HG02981 (cell line): Measurements from ENCODE around the gene DEFB110.

Experiments
- ATAC-seq: cut with Tn5 transposase; IDR thresholded peaks from one replicate; pipeline ENCODE4 v1.9.1; 2021; ENCODE audit warnings: mild to moderate bottlenecking, moderate library complexity; ENCODE audit not compliant: unreplicated experiment

Gene DEFB110

DNA sequence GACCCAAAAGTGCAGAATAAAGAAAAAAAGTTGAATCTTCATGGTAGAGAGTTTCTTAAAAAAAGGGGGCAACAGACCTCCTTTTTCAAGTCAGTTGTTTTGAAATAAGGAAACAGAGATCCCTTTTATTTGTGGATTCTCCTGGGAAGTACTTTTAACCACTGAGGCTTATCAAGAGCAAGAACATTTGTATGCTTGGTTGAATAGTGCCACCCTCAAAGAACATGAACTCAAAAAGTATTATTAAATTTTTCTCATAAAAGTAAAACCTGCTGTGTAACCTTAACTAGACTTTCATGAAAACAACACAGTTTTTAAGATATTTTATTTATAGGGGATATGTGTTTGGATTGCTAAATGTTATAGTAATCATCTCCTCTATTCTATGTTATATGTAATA, at the start of gene DEFB110:
TSS of gene DEFB110 (minus strand) at position 101 of the 400 bp plus-strand sequence. CDS start at position 42, 59 bp downstream.
- no peak for ATAC-seq

DNA sequence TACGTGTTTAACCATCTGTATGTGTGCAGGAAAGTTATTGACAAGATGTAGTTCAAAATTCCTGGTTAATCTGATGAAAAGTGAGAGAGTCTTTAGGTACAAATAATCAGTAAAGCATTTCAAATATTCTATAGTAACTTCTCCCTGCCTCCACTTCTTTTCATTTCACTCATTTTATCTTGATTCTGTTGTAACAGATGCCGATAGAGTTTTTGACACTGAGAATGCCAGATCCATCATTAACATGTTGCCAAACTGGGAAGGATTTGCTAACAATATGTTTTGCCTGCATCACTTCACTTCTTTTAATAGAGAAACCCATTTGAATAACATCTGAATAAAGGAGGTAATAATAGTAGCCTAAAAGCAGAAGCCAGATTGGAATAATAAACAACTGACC, 48.3 kb upstream of the DEFB110 start:
- no peak for ATAC-seq

DNA sequence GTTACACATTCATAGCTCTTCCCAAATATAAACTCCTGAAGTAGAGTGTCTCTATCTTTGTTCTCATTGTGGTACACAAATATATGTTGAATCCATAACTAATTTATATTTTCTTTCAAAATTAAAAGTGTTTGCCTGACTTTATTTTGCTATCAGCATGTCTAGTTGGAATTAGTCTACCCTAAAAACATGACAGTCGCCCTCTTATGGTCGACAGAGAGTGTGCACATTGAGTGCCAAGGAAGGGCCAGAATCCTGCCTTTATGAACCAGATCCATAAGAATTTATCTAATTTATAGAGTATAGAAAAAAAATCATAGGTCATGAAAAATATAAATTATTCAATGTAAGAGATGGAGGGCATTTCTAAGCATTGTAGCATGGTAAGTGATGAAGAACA, 40.3 kb upstream of the DEFB110 start:
- ATAC-seq: no peak

DNA sequence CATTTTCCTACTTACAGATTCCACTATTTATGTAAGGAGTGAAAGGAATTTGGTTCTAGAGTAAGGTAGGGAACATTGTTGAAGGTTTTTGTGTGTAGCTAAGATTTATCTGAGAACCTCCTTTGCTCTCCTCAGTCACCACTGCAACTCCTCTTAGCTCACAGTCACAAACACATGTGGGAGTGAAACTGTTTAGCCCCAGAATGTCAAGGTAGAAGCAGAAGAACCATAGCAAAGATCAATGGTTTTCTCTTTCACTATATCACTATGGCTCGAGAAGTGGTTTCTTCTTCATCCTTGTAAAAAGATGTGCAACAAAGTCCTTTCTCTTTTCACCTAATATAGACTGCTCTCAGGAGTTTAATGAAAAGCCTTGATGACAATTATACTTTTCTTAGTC, 34.4 kb upstream of the DEFB110 start:
- no peak for ATAC-seq

DNA sequence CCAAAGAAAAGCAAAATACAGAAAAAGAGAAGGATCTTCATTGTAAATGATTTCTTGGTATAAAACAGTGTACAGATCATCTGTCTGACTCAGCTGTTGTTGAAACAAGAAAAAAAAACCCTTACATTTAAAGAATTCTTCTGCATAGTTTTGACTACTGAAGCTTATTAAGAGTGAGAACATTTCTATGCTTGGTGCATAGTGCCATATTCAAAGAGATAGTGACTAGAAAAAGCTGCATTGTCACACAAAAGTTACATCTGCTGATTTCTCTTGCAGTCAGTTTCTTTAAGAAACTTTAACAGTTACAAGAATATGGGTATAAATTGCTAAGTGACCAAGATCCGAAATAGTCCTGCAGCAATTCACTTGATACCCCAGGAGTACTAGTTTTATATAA, 28.0 kb upstream of the DEFB110 start, which contains the start of gene DEFB112:
TSS of gene DEFB112 (minus strand) at position 101 of the 400 bp plus-strand sequence. CDS start at position 41, 60 bp downstream.
- no peak for ATAC-seq

DNA sequence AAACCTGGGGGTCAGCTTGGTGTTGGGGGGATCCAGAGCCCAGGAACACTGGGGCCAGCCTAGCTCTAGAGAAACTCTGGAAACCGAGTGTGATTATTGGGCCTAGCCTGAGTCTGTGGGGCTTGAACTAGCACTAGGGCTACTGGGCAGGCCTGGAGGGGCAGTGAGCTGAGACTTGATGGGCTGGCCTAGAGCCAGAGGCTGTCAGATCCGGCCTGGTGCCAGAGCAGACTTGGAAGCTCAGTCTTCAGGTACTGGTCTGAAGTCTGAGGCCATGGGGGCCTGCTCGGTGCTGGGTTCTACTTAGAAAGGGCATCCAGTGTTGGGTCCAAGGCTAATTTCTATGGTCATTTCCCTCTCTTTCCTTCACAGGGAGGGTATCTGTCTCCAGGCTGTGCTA, 25.2 kb upstream of the DEFB110 start:
- ATAC-seq: no peak

DNA sequence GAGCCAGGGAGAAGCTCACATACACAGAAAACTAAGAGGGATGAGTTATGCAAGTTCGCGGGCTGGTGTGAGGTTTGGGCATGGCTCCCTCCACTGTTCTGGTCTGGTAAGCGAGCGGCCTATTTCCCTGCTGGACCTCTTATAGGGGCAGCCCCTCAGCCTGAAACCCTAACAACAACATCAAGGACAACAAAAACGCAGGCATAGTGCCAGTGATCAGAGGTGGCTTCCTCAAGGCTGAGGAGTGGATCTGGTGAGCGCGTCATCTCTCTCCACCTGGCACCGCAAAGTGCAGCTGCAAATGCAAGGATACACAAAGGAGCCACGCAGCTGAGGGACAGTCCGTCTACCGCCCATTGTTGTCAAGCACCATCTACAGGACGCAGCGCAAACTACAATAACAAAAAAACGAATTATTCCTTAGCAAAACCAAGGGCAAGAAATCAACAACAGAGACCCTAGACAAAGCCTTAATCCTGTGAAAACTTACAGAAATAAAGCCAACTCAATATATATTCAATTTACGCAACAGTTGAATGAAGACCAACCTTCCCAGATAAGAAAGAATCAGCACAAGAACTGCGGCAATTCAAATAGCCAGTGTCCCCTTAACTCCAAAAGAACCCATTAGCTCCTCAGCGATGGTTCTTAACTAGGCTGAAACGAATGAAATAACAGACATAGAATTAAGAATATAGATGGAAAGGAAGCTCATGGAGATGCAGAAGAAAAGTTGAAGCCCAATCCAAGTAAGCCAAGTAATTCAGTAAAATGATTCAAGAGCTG, 9.2 kb upstream of the DEFB110 start:
- ATAC-seq: no peak

DNA sequence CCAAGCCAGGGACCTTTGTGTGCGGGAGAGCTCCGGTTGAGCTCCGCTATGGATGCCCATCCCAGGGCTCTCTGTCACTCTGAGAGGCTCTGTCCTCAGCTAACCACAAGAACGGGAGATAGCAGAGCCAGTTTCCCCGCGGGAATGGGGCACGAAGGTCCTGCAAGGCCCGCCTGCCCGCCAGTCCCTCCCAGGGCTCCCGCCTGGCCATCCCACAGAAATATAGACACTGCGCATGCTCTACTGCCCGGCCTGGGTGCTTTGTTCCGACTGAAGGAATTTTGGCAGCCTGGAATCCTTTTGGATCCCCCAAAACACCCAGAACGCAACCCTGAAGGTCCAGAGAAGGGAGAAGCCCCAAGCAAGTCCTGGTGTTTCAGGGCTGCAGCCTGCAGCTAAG, 8.6 kb upstream of the DEFB110 start:
- ATAC-seq: no peak

DNA sequence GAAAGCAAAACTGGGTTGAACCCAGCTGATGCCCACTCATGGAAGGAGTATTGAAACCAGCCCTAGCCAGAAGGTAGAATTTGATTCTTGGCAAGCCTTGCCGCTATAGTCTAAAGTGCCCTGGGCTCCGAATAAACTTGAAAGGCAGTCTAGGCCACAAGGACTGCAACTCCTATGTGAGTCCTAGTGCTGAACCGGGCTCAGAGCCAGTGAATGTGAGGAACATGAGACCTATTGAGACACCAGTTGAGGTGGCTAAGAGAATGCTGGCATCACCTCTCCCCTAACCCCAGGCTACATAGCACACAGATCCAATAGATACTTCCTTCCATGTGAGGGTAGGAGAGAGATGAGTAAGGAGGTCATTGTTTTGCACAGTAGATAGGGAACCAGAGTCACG, 3.5 kb upstream of the DEFB110 start:
- ATAC-seq: no peak

DNA sequence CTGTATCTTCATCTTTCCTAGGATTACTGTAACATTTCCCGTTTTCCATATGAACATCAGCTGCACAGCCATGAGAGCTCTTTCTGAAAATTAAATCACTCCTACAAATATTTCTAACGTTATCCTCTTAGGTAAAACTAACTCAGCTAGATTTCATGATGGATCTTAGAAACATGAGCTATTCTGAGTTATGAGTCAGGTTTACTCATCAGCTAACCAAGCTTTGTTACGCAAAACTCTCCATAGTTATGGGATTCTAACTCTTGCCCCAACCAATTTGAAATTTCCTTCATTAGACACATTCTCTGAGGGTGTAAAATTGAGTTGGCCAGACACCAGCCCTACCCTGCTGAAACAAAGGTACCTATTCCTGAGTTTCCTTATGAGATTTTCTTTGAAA, 14.0 kb downstream of the DEFB110 start:
- no peak for ATAC-seq

DNA sequence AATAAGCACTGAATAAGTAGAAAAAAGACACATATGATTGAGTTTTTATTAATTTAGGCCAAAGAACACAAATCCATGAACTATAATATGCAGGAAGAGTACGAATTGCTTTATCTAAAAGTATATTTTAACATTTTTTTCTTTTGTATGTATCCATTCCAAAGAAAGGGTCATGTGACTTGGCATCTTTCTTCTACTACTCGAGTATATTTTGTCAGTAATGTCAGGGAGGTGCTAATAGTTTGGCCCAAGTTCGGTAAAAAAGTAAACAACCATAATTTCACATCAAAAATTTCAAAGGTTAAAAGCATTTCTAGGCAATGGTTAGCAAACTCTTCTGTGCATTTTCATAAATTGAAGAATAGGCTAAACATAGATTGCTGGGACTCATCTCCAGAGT, 18.7 kb downstream of the DEFB110 start:
- ATAC-seq: no peak

DNA sequence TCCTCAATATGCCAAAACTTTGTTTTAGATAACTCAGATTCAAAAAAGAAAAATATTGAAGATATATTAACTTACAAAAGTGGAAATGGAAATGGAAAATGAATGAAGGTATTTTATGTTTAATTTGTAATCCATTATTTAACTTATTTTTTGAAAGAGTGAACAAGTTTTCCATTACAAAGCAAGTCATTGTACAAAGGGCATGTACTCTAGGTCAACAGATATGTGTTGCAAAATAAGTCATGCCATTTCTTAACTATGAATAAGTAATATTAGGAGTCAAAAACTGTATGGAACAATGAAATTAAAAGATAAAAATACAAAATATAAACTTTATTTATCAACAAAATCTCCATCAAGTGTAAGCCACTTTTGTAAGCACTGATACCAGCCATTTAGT, 26.5 kb downstream of the DEFB110 start:
- ATAC-seq: no peak

DNA sequence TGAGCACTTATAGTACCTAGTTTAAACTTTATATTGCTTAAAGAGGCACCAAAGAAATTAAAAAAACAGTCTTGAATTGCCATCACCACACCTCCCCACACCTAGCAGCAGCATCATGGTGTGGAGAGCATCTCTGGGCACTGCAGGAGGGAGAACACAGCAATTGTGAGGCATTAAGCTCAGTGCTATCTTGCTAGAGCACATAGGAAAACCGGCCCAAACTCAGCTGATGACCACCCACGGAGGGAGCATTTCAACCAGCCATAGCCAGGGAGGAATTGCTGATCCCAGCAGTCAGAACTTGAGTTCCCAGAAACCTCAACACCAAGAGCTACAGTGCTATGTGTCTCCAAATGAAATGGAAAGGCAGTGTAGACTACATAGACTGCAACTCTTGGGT, 32.9 kb downstream of the DEFB110 start:
- ATAC-seq: no peak

DNA sequence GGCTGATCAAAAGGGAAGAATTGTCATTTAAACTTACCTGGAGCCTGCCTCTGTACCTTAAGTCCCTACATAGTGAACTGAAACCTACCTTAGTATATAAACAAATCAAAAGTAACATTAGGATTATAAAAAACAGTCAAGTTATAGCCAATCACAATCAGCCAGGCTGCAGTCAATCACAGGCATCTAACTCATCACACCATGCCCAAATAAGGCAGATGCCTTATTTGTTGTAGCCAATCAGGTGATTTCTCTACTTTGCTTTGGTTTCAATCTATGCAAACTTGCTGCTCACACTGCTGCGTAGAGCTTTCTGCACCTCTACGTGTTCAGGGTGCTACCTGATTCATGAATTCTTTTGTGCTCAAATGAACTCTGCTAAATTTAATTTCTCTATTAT, 34.0 kb downstream of the DEFB110 start:
- no peak for ATAC-seq

DNA sequence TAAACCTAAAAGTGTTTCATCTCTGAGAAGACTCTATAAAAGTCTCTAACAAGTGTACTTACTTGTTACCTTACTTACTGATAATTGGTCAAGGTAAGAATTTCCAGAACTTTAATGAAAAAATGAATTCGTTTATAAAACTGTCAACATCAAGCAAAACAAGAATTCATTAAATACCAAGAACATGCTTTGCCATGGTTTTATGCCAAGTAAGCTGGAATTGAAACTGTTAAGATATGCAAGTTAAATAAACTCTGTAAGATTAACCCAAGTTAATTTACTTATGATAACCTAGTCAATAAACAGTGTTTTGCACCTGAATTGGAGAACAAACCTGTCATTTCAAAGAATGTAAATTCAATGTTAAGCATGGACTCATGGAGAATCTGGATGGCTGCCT, 35.2 kb downstream of the DEFB110 start:
- no peak for ATAC-seq

DNA sequence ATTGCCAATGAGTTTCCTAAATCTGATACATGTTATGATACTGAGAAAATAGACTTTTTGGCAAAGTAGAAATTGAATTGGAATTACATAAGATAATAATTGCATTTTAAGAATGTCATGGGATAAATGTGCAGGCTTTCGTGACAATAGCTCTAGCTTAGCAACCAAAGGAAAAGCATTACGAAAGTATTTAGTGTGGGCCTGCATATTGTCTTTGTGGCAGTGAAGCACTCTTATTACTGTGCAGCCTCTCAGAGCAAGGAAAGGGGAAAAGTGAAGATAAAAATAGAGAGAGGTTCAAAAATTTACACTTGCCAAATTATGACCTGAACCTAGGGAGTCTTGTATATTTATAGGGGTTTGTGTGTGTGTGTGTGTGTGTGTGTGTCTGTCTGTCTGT, 39.7 kb downstream of the DEFB110 start:
- no peak for ATAC-seq

DNA sequence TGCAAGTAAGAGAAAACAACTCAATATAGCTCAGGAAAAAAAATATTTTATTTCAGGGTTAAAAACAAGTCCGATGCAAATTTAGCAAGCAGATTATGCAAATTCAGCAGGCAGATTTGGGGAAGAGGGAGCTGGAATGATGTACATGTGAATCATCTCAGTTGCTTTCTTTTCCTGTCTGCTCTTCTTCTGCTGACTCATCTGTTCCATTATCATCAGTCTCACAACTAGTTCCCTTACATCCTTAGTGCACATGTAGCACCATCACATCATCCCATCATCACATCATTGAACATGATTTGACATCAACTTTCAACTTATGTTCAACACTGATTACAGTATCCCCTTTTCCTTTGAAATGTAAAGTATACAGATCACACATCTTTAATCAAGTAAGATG, 40.9 kb downstream of the DEFB110 start:
- ATAC-seq: peak; percentile 33

DNA sequence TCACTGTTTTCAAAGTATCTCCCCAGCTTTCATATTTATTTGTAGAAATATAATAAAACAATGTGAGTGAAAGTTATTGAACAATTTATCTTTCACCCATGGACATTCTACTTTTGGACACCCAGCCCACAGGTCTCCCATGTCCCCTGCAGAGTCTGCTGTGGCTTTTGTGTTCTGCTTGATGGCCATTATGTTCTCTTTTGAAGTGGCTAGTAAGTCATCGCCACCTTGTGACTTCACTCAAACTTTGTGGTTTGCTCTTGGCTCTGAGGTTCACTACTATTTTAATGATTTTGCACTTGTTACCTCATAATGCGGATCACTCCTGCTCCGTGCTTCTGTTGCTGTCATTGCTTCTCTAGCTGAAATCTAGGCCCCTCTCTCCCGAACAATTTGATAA, 42.2 kb downstream of the DEFB110 start:
- no peak for ATAC-seq

DNA sequence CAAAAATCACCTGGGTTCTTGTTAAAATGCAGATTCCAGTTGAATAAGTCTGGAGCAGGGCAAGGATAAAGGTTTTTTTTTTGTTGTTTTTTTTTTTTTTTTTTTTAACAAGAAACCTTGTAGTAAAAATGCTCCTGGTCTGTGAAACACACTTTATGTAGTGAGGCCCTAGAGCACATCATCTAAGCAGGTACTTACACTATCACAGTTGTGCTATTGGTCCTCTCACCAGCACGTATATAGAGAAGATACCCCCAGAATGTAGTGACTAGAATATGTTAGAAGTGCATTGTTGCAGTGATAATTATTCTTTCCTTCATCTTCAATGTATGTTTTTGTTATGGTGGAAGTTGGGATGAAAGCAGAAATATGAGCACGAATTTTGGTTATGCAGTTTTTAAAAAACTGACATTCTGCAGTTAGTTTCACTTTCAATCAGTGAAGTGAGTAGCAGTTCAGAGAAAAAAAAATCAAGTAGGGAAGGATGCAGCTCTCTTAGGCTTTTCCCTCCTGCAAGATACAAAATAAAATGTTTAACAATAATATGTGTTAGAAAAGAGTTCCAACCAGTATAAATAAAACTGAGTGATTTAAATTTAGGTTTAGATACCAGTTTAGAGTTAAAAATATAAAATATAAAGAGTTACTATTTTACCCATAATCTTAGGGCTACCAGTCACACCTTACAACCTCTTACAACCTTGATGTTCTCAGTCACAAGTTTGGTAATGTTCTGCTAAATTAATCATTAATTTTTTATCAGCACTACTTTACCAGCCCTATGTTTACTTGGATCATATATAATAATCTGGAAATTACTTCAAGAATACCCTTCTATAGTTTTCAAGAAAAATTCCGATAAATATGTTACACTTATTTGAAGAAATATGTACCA, 43.2 kb downstream of the DEFB110 start:
- peak; percentile 52 for ATAC-seq

DNA sequence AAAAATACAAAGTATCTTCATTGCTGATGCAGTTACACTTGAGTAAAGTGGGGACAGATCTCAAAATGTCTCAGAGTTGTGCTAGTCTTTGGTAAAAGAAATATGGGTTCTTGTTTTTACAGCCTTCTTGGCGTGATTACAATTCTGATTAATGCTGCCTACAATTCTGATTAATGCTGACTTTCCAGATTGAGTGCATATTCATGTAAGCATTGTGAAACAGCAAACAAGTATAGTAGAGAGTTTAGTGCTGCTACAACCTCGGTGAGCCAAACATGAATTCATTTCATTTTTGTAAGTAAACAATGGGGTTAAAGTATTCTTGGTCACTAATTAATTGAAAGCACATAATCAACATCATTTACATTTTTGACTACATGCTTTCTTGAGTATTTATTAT, 52.2 kb downstream of the DEFB110 start, which contains the start of gene DEFB113:
TSS of gene DEFB113 (minus strand) at position 21 of the 400 bp plus-strand sequence. CDS start at position 21, 0 bp downstream.
- no peak for ATAC-seq
